Epithelial cell of esophagus (primary cell): ENCODE results near the gene MMP15.

Experiments
- DNase-seq: peaks from one replicate; pipeline ENCODE4 v3.0.0; 2010; ENCODE audit warnings: low read depth
- H3K4me3 ChIP-seq: 2 replicates; pipeline ENCODE4 v1.5.1; 2011; ENCODE audit warnings: mild to moderate bottlenecking, low read length, control low read depth
- CTCF ChIP-seq: IDR thresholded peaks from 2 replicates; pipeline ENCODE4 v1.5.1; 2011; ENCODE audit warnings: low read depth, mild to moderate bottlenecking, low read length, control low read depth, inconsistent platforms; ENCODE audit not compliant: insufficient read depth; ENCODE audit errors: missing control alignments

Gene MMP15

GRCh38 chr16:58035356-58036170, 10.0 kb downstream of the MMP15 start:
- no peak for DNase-seq
- no peak for TF ChIP-seq CTCF
- no peak overlapping the region for H3K4me3 ChIP-seq

GRCh38 chr16:58036943-58037342, 11.4 kb downstream of the MMP15 start:
- H3K4me3 ChIP-seq: no peak overlapping the region
- no peak for DNase-seq
- no peak for TF ChIP-seq CTCF

GRCh38 chr16:58037365-58038057, 12.0 kb downstream of the MMP15 start:
- no peak overlapping the region for H3K4me3 ChIP-seq
- no peak for TF ChIP-seq CTCF
- DNase-seq: no peak

GRCh38 chr16:58038219-58038641, 12.7 kb downstream of the MMP15 start:
- no peak for DNase-seq
- TF ChIP-seq CTCF: no peak
- H3K4me3 ChIP-seq: no peak overlapping the region

GRCh38 chr16:58039829-58040495, 14.4 kb downstream of the MMP15 start:
- no peak for DNase-seq
- no peak overlapping the region for H3K4me3 ChIP-seq
- no peak for TF ChIP-seq CTCF

- no peak for TF ChIP-seq CTCF
- H3K4me3 ChIP-seq: no peak overlapping the region
- no peak for DNase-seq
Measured at GRCh38 chr16:58040496-58040846, 14.9 kb downstream of the MMP15 start.
